Nephron progenitor cell (in vitro differentiated cells): ENCODE results near the gene HEATR9.

Experiments used
- DNase-seq: peaks from one replicate; pipeline ENCODE4 v3.0.0; 2021
- H3K27ac Mint-ChIP-seq: 2 replicates; pipeline ENCODE4 v1.8.0; 2021; ENCODE audit warnings: mild to moderate bottlenecking, moderate library complexity, mixed read lengths
- H3K27me3 Mint-ChIP-seq: 2 replicates; pipeline ENCODE4 v1.8.0; 2021; ENCODE audit warnings: mild to moderate bottlenecking, low read depth, mixed read lengths; ENCODE audit not compliant: poor library complexity
- H3K36me3 Mint-ChIP-seq: 2 replicates; pipeline ENCODE4 v1.8.0; 2021; ENCODE audit warnings: low read depth, mixed read lengths
- H3K4me1 Mint-ChIP-seq: 2 replicates; pipeline ENCODE4 v1.8.0; 2021; ENCODE audit warnings: mixed read lengths
- H3K4me3 Mint-ChIP-seq: 2 replicates; pipeline ENCODE4 v1.8.0; 2021; ENCODE audit warnings: mild to moderate bottlenecking, moderate library complexity, mixed read lengths
- H3K9me3 Mint-ChIP-seq: 2 replicates; pipeline ENCODE4 v1.8.0; 2021; ENCODE audit warnings: mild to moderate bottlenecking, moderate library complexity, mixed read lengths
- CTCF ChIP-seq: fragments of 200-600 bp; sonication (generic); IDR thresholded peaks from 2 replicates; pipeline ENCODE4 v1.5.0; 2021; ENCODE audit warnings: antibody characterized with exemption

Gene HEATR9

GRCh38 chr17:35865412-35866340 is 3.0 kb downstream of the HEATR9 start:
- DNase-seq = no peak
- Mint-ChIP-seq H3K9me3 (no peaks in the 10 kb centered on the region), H3K4me3 (no peak overlapping the region), H3K36me3 (no peaks in the 10 kb centered on the region), H3K4me1 (no peaks in the 10 kb centered on the region), H3K27me3 (no peaks in the 10 kb centered on the region), H3K27ac (peak overlapping the region; percentile 82)
- TF ChIP-seq CTCF = no peak

- Mint-ChIP-seq H3K36me3 (no peaks in the 10 kb centered on the region), H3K27me3 (no peaks in the 10 kb centered on the region), H3K27ac (no peak overlapping the region), H3K4me3 (no peak overlapping the region), H3K4me1 (no peaks in the 10 kb centered on the region), H3K9me3 (no peaks in the 10 kb centered on the region)
- DNase-seq = no peak
- no peak for TF ChIP-seq CTCF
Measured at GRCh38 chr17:35864853-35865252, 3.8 kb downstream of the HEATR9 start.

- Mint-ChIP-seq H3K4me3 (peak overlapping the region; percentile 6), H3K36me3 (peaks cover 16% of the 10 kb centered on the region), H3K27me3 (peaks cover 6% of the 10 kb centered on the region), H3K9me3 (no peaks in the 10 kb centered on the region), H3K27ac (peak overlapping the region; percentile 62), H3K4me1 (peaks cover 64% of the 10 kb centered on the region)
- no peak for TF ChIP-seq CTCF
- no peak for DNase-seq
Measured at GRCh38 chr17:35856603-35857002, 12.1 kb downstream of the HEATR9 start.

GRCh38 chr17:35855965-35856364 is 12.7 kb downstream of the HEATR9 start:
- H3K36me3 Mint-ChIP-seq = peaks cover 23% of the 10 kb centered on the region
- H3K27me3 Mint-ChIP-seq = peaks cover 6% of the 10 kb centered on the region
- peaks cover 70% of the 10 kb centered on the region for H3K4me1 Mint-ChIP-seq
- no peaks in the 10 kb centered on the region for H3K9me3 Mint-ChIP-seq
- H3K27ac Mint-ChIP-seq = peak overlapping the region; percentile 59
- no peak for TF ChIP-seq CTCF
- H3K4me3 Mint-ChIP-seq = peak overlapping the region; percentile 20
- no peak for DNase-seq

GRCh38 chr17:35849469-35850348 is 19.0 kb downstream of the HEATR9 start:
- peak; percentile 77 for TF ChIP-seq CTCF
- Mint-ChIP-seq H3K4me3 (no peak overlapping the region), H3K9me3 (no peaks in the 10 kb centered on the region), H3K27me3 (no peaks in the 10 kb centered on the region), H3K36me3 (peaks cover 51% of the 10 kb centered on the region), H3K27ac (no peak overlapping the region), H3K4me1 (peaks cover 35% of the 10 kb centered on the region)
- peak; percentile 50 for DNase-seq
